ENCODE data around the gene ZNF718.

GRCh38 chr4:175986-176385, 51.7 kb downstream of the ZNF718 start:
- TF ChIP-seq POLR2AphosphoS5 (IDR thresholded peaks at IDR 0.05; ENCODE audit: borderline replicate concordance, low read depth, low read length) (no peak), EZH2 (IDR thresholded peaks at IDR 0.05) (no peak)
